Hypothalamus (tissue), 51 donors: Measurements from ENCODE around the gene LYRM9.
"Not testable (repeated sequence)": the region's sequence is repeated elsewhere in the genome, so short reads cannot be mapped to it uniquely, and the experiment has no call there.

ENCODE experiments used
- DNase-seq, 51 donors: peaks; one replicate each; lab custom pipeline; 2025; lab: John Stamatoyannopoulos, UW

Gene LYRM9

GRCh38 chr17:27845264-27846041, 47.7 kb downstream of the LYRM9 start:
- DNase-seq, result no peak

GRCh38 chr17:27840688-27841087, 52.5 kb downstream of the LYRM9 start:
- DNase-seq, result no peak

DNA sequence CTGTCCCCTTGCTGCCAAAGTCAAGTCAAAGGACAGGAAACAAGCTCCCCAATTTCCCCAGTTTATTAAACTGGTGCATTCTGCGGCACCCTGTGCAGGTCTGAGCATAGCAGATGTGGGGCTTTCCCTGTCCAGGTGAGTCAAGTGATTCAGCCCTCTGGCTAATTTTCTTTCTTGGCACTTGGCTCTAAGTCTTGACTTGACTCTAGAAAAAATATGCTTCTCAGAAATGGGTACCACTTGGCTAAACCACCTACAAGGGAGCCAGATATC, 52.8 kb downstream of the LYRM9 start:
- DNase-seq, result not testable (repeated sequence)

GRCh38 chr17:27839571-27840405, 53.4 kb downstream of the LYRM9 start:
- DNase-seq, result not testable (repeated sequence)

DNA sequence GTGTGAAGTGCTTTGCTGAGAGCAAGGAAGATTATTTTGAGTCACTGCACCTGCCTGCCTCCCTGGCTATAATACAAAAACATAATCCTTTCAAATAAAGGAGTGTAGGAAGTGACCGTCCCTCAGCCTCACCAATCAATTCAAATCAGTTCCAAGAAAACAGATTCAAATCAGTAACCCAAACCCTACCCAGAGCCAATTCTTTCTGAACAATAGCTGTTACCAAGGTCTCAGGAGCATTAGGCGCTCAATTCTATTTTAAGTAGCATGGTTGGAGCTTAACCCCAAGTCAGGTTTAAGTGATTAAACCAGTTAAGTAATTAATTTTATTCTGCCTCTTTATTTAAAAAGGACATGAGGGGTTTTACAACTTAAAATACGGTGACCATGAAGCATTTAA, 54.6 kb downstream of the LYRM9 start:
- not testable (repeated sequence) for DNase-seq

- not testable (repeated sequence) for DNase-seq
Measured at GRCh38 chr17:27837769-27838168, 55.4 kb downstream of the LYRM9 start.

GRCh38 chr17:27836651-27837050, 56.5 kb downstream of the LYRM9 start:
- no peak for DNase-seq

DNA sequence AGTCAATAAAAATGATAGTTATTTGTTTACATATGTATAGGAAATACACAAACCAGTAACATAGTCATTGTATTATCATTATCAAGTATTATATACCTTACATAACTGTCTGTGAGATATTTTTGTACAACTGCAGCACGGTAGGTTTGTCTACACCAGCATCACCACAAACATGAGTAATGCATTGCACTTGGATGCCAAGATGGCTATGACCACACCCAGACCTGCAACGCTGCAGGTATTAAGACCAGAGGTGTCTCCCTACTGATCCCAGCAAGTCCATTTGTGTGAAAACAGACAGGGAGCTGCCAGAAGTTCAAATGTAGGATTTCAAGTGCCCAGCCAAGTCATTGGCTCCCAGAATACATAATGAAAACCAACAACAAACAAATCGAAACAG, 58.6 kb downstream of the LYRM9 start:
- DNase-seq, result no peak

- no peak for DNase-seq
Measured at GRCh38 chr17:27832831-27833230, 60.3 kb downstream of the LYRM9 start.

GRCh38 chr17:27829888-27830287, 63.3 kb downstream of the LYRM9 start:
- DNase-seq, result not testable (repeated sequence)

GRCh38 chr17:27829143-27829711, 63.9 kb downstream of the LYRM9 start:
- DNase-seq, result not testable (repeated sequence)
